Panc1 (cell line): Measurements from ENCODE around the gene ABHD2.

ENCODE experiments used
- CTCF ChIP-seq: fragments of 450-650 bp; IDR thresholded peaks from 2 replicates; pipeline ENCODE4 v1.5.1; 2017; ENCODE audit warnings: mild to moderate bottlenecking
- POLR2AphosphoS5 ChIP-seq: IDR thresholded peaks from 2 replicates; pipeline ENCODE4 v1.6.1; 2012; ENCODE audit warnings: mild to moderate bottlenecking, low read depth, low read length, moderate library complexity
- REST ChIP-seq, 2 experiments: IDR thresholded peaks; 2 replicates each; pipeline ENCODE4 v1.6.1; 2011 to 2012; ENCODE audit warnings: low read depth in 2 of 2, control low read depth in 1 of 2, low read length in 1 of 2, mild to moderate bottlenecking in 1 of 2, moderate library complexity in 1 of 2; ENCODE audit not compliant: insufficient read depth in 1 of 2
- SIN3A ChIP-seq: IDR thresholded peaks from 2 replicates; pipeline ENCODE4 v1.6.1; 2012; ENCODE audit warnings: low read depth, mild to moderate bottlenecking, low read length, moderate library complexity, borderline replicate concordance; ENCODE audit not compliant: insufficient read depth

GRCh38 chr15:89097313-89097712 lies 9.1 kb downstream of the ABHD2 start:
- no peak for TF ChIP-seq SIN3A
- TF ChIP-seq CTCF = no peak
- no peak for TF ChIP-seq POLR2AphosphoS5
- no peak for TF ChIP-seq REST (IDR thresholded peaks at IDR 0.05; ENCODE audit: insufficient read depth in 1 of 2, low read depth in 2 of 2, low read length in 1 of 2)
